Stimulated activated CD8-positive, alpha-beta memory T cell treated with anti-CD3 and anti-CD28 coated beads, Interleukin-15, amount 100 ng/mL, for 48 hours (primary cell): ENCODE measurements around the gene GSTA3.
"Not testable (repeated sequence)": the region's sequence is repeated elsewhere in the genome, so short reads cannot be mapped to it uniquely, and the experiment has no call there.

Experiments used
- DNase-seq, 2 donors: peaks; one replicate each; pipeline ENCODE4 v3.0.0-alpha.2; 2020; ENCODE audit warnings: low read depth in 2 of 2

The GSTA3 gene

DNA sequence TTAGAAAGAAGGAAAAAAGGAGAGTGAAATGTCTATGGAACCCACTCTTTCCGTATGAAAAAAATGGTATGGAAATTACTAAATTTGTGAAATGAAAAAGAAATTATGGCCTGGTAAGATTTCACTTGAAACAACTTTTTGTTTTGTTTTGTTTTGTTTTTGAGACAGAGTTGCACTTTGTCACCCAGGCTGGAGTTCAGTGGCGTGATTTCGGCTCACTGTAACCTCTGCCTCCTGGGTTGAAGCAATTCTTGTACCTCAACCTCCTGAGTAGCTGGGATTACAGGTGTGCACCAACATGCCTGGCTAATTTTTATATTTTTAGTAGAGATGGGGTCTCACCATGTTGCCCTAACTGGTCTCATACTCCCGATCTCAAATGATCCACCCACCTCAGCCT is 51.1 kb downstream of the GSTA3 start:
- DNase-seq = no peak

DNA sequence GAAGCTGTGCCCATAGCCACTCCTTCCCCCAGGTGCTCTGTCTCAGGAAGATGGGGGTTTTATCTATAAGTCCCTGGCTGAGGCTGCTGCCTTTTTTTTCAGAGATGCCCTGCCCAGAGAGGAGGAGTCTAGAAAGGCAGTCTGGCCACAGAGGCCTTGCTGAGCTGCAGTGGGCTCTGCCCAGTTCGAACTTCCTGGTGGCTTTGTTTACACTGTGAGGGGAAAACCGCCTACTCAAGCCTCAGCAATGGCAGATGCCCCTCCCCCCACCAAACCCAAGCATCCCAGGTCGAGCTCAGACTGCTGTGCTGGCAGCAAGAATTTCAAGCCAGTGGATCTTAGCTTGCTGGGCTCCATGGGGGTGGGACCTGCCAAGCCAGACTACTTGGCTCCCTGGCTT is 53.4 kb downstream of the GSTA3 start:
- DNase-seq = not testable (repeated sequence)

- no peak for DNase-seq
Observed at GRCh38 chr6:52849137-52849536, 60.4 kb downstream of the GSTA3 start.
